ENCODE measurements around the gene TMEM272.

GRCh38 chr13:51817717-51818116 is 27.3 kb downstream of the TMEM272 start:
- no peak for TF ChIP-seq CTCF (IDR thresholded peaks at IDR 0.05)
- TF ChIP-seq POLR2AphosphoS5 (IDR thresholded peaks at IDR 0.05) = no peak

Measured in esophagus muscularis mucosa (tissue), 3 donors.